Neural progenitor cell (in vitro differentiated cells): Measurements from ENCODE around the gene TAOK2. TPM values are rescaled to one million over a fixed set of nuclear protein-coding genes. Genes with fewer than 3 reads are reported as not detected.
"Not testable (repeated sequence)": the region's sequence is repeated elsewhere in the genome, so short reads cannot be mapped to it uniquely, and the experiment has no call there.

Source experiments
- DNase-seq: peaks from one replicate; pipeline ENCODE4 v3.0.0-alpha.2; 2016; ENCODE audit warnings: low spot score
- H2AFZ ChIP-seq: fragments of 200-600 bp; sonication (generic); replicated peaks from 2 replicates; pipeline ENCODE4 v1.6.1; 2016; ENCODE audit warnings: antibody characterized with exemption
- H3F3A ChIP-seq: fragments of 200-600 bp; sonication (generic); 2 replicates; pipeline ENCODE4 v1.6.1; 2016; ENCODE audit warnings: antibody characterized with exemption, low read depth
- H3K27ac ChIP-seq: fragments of 200-600 bp; sonication (generic); 2 replicates; pipeline ENCODE4 v1.5.1; 2016; ENCODE audit warnings: mild to moderate bottlenecking
- H3K27me3 ChIP-seq: fragments of 200-600 bp; sonication (generic); 2 replicates; pipeline ENCODE4 v1.6.1; 2016; ENCODE audit warnings: mild to moderate bottlenecking, moderate library complexity
- H3K36me3 ChIP-seq: fragments of 200-600 bp; sonication (generic); 2 replicates; pipeline ENCODE4 v1.5.1; 2016
- H3K4me1 ChIP-seq: fragments of 200-600 bp; sonication (generic); 2 replicates; pipeline ENCODE4 v1.6.1; 2016; ENCODE audit warnings: mixed run types
- H3K4me2 ChIP-seq: fragments of 200-600 bp; sonication (generic); 2 replicates; pipeline ENCODE4 v1.6.1; 2016
- H3K4me3 ChIP-seq: fragments of 200-600 bp; sonication (generic); 2 replicates; pipeline ENCODE4 v1.5.1; 2016
- H3K79me2 ChIP-seq: fragments of 200-600 bp; sonication (generic); 2 replicates; pipeline ENCODE4 v1.6.1; 2016; ENCODE audit warnings: low read depth
- H3K9ac ChIP-seq: fragments of 200-600 bp; sonication (generic); 2 replicates; pipeline ENCODE4 v1.6.1; 2016
- H3K9me3 ChIP-seq: fragments of 200-600 bp; sonication (generic); 2 replicates; pipeline ENCODE4 v1.5.1; 2016; ENCODE audit warnings: low read depth
- H4K20me1 ChIP-seq: fragments of 200-600 bp; sonication (generic); 2 replicates; pipeline ENCODE4 v1.6.1; 2016; ENCODE audit warnings: low read depth
- H3K27ac Mint-ChIP-seq: 3 replicates; pipeline ENCODE4 v1.8.0; 2021; ENCODE audit warnings: mixed read lengths
- H3K27me3 Mint-ChIP-seq: 2 replicates; pipeline ENCODE4 v1.8.0; 2022; ENCODE audit warnings: low read depth, mild to moderate bottlenecking, inconsistent platforms, moderate library complexity, mixed read lengths; ENCODE audit not compliant: insufficient read depth
- H3K36me3 Mint-ChIP-seq: 3 replicates; pipeline ENCODE4 v1.8.0; 2021; ENCODE audit warnings: mixed read lengths
- H3K4me1 Mint-ChIP-seq: 3 replicates; pipeline ENCODE4 v1.8.0; 2021; ENCODE audit warnings: mixed read lengths
- H3K4me3 Mint-ChIP-seq: 3 replicates; pipeline ENCODE4 v1.8.0; 2021; ENCODE audit warnings: mild to moderate bottlenecking, moderate library complexity, mixed read lengths
- H3K9me3 Mint-ChIP-seq: 3 replicates; pipeline ENCODE4 v1.8.0; 2020; ENCODE audit warnings: mixed read lengths
- CTCF ChIP-seq: fragments of 200-600 bp; sonication (generic); IDR thresholded peaks from 2 replicates; pipeline ENCODE4 v1.5.1; 2017; ENCODE audit warnings: antibody characterized with exemption, mild to moderate bottlenecking
- EZH2 ChIP-seq: fragments of 200-600 bp; sonication (generic); IDR thresholded peaks from 2 replicates; pipeline ENCODE4 v1.6.1; 2017; ENCODE audit warnings: antibody characterized with exemption, mild to moderate bottlenecking, moderate library complexity
- EZH2phosphoT487 ChIP-seq: fragments of 200-600 bp; sonication (generic); IDR thresholded peaks from 2 replicates; pipeline ENCODE4 v1.6.1; 2017; ENCODE audit warnings: antibody characterized with exemption
- total RNA-seq: library from RNA; depleted of rRNA; stranded (reverse); fragments of >200 nt; gene quantifications from 2 replicates; pipeline ENCODE4 v1.2.3, GENCODE V29; 2015; ENCODE audit warnings: low replicate concordance

TAOK2 gene
- total RNA-seq, 1 donor from 2014 or later, result 13.8 TPM

- Histone ChIP-seq H3K36me3 (no peaks in the 10 kb centered on the region), H3K4me3 (no peak overlapping the region), H3K27ac (no peak overlapping the region), H3F3A (no peaks in the 10 kb centered on the region), H3K9ac (no peak overlapping the region), H3K4me1 (no peaks in the 10 kb centered on the region), H2AFZ (peak overlapping the region; percentile 5), H3K79me2 (no peaks in the 10 kb centered on the region), H4K20me1 (no peaks in the 10 kb centered on the region), H3K4me2 (no peak overlapping the region), H3K27me3 (no peaks in the 10 kb centered on the region), H3K9me3 (no peaks in the 10 kb centered on the region)
- Mint-ChIP-seq H3K4me1 (no peaks in the 10 kb centered on the region), H3K27me3 (no peaks in the 10 kb centered on the region), H3K9me3 (peaks cover 17% of the 10 kb centered on the region), H3K27ac (no peak overlapping the region), H3K4me3 (no peak overlapping the region), H3K36me3 (no peaks in the 10 kb centered on the region)
- peak; percentile 13 for TF ChIP-seq CTCF
- TF ChIP-seq EZH2phosphoT487, result no peak
- TF ChIP-seq EZH2, result no peak
- DNase-seq, result no peak
Observed at GRCh38 chr16:29951625-29952365, 21.9 kb upstream of the TAOK2 start.

- no peaks in the 10 kb centered on the region for H3K36me3 Mint-ChIP-seq
- no peaks in the 10 kb centered on the region for H4K20me1 ChIP-seq
- no peaks in the 10 kb centered on the region for H3K27me3 ChIP-seq
- TF ChIP-seq EZH2 (no peak), EZH2phosphoT487 (no peak), CTCF (no peak)
- no peak overlapping the region for H3K27ac Mint-ChIP-seq
- H3K79me2 ChIP-seq, result no peaks in the 10 kb centered on the region
- H3K27ac ChIP-seq, result no peak overlapping the region
- peak overlapping the region; percentile 35 for H3K4me3 Mint-ChIP-seq
- H2AFZ ChIP-seq, result no peak overlapping the region
- no peaks in the 10 kb centered on the region for H3K9me3 Mint-ChIP-seq
- peaks cover 18% of the 10 kb centered on the region for H3K4me1 Mint-ChIP-seq
- H3F3A ChIP-seq, result peaks cover 16% of the 10 kb centered on the region
- H3K9ac ChIP-seq, result no peak overlapping the region
- no peaks in the 10 kb centered on the region for H3K9me3 ChIP-seq
- peaks cover 7% of the 10 kb centered on the region for H3K4me1 ChIP-seq
- no peak overlapping the region for H3K4me2 ChIP-seq
- DNase-seq, result no peak
- no peaks in the 10 kb centered on the region for H3K36me3 ChIP-seq
- H3K4me3 ChIP-seq, result no peak overlapping the region
- H3K27me3 Mint-ChIP-seq, result peaks cover 2% of the 10 kb centered on the region
Observed at GRCh38 chr16:29958756-29959155, 14.9 kb upstream of the TAOK2 start.

GRCh38 chr16:29959293-29959692 lies 14.4 kb upstream of the TAOK2 start:
- Histone ChIP-seq H3K9ac (no peak overlapping the region), H4K20me1 (no peaks in the 10 kb centered on the region), H3K4me2 (no peak overlapping the region), H3K4me1 (peaks cover 7% of the 10 kb centered on the region), H2AFZ (no peak overlapping the region), H3K79me2 (no peaks in the 10 kb centered on the region), H3K4me3 (no peak overlapping the region), H3F3A (peaks cover 16% of the 10 kb centered on the region), H3K27ac (no peak overlapping the region), H3K27me3 (no peaks in the 10 kb centered on the region), H3K36me3 (no peaks in the 10 kb centered on the region), H3K9me3 (no peaks in the 10 kb centered on the region)
- TF ChIP-seq CTCF (no peak), EZH2 (no peak), EZH2phosphoT487 (no peak)
- Mint-ChIP-seq H3K36me3 (no peaks in the 10 kb centered on the region), H3K4me3 (no peak overlapping the region), H3K27ac (no peak overlapping the region), H3K4me1 (peaks cover 18% of the 10 kb centered on the region), H3K27me3 (peaks cover 2% of the 10 kb centered on the region), H3K9me3 (no peaks in the 10 kb centered on the region)
- no peak for DNase-seq

- not testable (repeated sequence) for H3K27me3 ChIP-seq, H3K27me3 Mint-ChIP-seq, DNase-seq, H3K36me3 Mint-ChIP-seq, H3K36me3 ChIP-seq, H3K4me2 ChIP-seq, H3K4me1 ChIP-seq, H3K9ac ChIP-seq, H4K20me1 ChIP-seq, H3K27ac ChIP-seq, H3K27ac Mint-ChIP-seq, H3K4me3 ChIP-seq, H3K9me3 Mint-ChIP-seq, H3K9me3 ChIP-seq, H2AFZ ChIP-seq, H3K79me2 ChIP-seq
- Mint-ChIP-seq H3K4me1 (peaks cover 18% of the 10 kb centered on the region), H3K4me3 (peak overlapping the region; percentile 60)
- H3F3A ChIP-seq, result peaks cover 16% of the 10 kb centered on the region
Observed at GRCh38 chr16:29959821-29960220, 13.8 kb upstream of the TAOK2 start.
